ENCODE measurements around the gene GGCT.

- TF ChIP-seq CTCF (IDR thresholded peaks at IDR 0.05 in 4 of 5, conservative IDR thresholded peaks at IDR 0.05 in 1 of 5): no peak
- no peak for TF ChIP-seq POLR2A (IDR thresholded peaks at IDR 0.05)
Observed at GRCh38 chr7:30513762-30514161, 9.1 kb upstream of the GGCT start.

All from gastrocnemius medialis (tissue), 4 donors.